Subcutaneous adipose tissue (tissue), 4 donors: ENCODE data around the gene LEMD2. TPM values are rescaled to one million over a fixed set of nuclear protein-coding genes. Genes with fewer than 3 reads are reported as not detected.

Source experiments
- total RNA-seq, 4 donors: library from RNA; depleted of rRNA; stranded (reverse); fragments of >200 nt; gene quantifications; one replicate each; pipeline ENCODE4 v1.1.0, GENCODE V29; 2016
- TF ChIP-seq, protein P1 (sequence below): fragments of 450-650 bp; IDR thresholded peaks from one replicate; pipeline ENCODE4 v1.5.1; 2016; ENCODE audit warnings: low read depth, mild to moderate bottlenecking, control low read depth, antibody characterized with exemption, moderate library complexity

The LEMD2 gene
- total RNA-seq, 4 donors from 2014 or later: 24.3 to 61.6 (median 40.0) TPM

DNA sequence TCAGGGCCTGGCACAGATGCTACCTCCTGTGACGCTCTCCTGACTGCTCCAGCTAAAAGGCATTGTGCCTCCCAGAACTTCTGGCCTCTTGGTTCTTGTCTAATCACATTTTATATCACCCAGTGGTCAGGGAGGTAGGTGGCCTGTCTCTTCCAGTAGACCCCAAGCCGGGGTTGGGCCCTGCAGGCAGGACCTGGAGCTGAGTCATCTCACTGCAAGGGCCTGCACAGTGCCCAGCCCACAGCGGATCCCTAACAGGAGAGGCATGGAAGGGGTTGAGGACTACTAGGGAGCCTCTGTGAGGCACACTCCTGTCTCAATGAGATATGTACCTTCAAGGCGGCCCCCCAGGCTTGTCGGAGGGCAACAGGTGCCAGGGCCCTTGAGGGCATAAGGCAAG, 6.4 kb downstream of the LEMD2 start:
- TF ChIP-seq, protein P1, sequence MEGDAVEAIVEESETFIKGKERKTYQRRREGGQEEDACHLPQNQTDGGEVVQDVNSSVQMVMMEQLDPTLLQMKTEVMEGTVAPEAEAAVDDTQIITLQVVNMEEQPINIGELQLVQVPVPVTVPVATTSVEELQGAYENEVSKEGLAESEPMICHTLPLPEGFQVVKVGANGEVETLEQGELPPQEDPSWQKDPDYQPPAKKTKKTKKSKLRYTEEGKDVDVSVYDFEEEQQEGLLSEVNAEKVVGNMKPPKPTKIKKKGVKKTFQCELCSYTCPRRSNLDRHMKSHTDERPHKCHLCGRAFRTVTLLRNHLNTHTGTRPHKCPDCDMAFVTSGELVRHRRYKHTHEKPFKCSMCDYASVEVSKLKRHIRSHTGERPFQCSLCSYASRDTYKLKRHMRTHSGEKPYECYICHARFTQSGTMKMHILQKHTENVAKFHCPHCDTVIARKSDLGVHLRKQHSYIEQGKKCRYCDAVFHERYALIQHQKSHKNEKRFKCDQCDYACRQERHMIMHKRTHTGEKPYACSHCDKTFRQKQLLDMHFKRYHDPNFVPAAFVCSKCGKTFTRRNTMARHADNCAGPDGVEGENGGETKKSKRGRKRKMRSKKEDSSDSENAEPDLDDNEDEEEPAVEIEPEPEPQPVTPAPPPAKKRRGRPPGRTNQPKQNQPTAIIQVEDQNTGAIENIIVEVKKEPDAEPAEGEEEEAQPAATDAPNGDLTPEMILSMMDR: no peak

DNA sequence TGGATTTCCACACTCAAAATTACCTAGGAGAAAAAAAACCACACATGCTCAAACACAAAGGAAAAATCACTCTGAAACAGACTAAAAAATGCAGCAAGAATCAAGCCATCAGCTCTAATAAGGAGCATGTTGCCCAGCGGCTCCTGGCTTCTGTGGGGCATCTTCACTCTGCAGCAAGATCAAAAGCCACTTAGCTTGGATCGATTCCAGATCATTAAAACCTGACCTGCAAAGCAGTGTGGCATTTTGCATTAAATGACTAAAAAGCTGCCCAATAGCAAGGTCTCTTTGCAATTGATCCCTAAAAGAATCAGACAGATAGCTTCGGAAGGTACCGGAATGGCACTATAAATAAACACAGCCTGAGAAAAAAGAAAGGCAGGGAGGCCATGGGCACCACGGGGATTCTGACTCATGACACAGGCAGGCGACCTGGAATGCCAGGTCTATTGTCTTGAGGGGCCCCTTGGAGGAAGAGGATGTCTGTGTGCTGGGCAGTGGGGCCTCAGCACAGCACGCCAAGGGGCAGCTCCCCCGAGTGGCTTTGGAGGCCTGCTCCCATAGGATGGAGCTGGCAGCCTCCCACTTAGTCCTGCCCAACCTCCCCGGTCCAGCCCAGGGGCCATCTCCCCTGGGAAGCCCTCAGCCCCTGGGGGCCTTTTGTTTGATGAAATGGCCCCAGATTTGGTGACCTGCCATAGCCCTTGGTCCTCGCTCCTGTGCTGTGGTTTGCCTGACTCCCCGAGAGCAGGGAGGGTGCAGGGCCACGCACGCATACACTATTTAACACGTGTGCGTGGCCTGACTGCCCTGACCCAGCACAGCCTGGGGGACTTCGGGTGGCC, 7.6 kb downstream of the LEMD2 start:
- TF ChIP-seq, protein P1: no peak

DNA sequence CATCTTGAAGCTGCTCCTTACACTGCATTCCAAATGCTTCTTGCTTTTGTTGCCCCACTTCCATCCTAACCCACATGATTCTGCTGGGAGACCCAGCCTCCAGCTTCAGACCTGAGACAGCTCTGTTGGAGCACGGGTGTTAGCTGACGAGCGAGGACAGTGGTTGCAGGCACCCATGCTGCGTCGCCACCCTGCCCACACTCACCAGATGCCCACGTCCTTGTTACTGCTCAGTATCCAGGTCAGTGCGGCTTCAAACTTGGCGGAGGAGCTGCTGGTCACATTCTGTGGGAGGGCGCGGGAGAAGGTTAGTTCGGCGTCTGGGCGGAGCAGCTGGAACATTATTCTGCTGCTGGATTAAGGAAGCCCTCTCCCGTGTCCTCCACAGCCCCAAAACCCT, 9.0 kb downstream of the LEMD2 start:
- TF ChIP-seq, protein P1: no peak

DNA sequence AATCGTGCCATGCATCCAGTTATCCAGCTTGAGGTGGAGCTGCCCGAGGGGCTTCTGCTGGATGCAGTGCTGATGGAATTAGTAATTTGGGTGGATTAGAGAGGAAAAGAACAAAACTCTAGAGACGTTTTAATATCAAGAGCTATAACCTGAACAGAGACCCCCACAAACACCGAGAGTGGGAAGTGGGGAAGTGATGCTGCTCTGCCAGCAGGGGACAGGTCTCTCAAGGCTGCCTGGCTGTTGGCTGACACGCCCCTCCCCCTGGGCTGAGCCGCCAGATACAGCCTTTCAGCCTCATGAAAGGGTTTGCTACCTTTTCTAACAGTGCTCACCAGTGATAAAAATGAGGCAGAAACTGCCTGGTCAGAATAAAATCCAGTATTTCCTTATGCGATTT, 9.6 kb downstream of the LEMD2 start:
- TF ChIP-seq, protein P1: no peak

DNA sequence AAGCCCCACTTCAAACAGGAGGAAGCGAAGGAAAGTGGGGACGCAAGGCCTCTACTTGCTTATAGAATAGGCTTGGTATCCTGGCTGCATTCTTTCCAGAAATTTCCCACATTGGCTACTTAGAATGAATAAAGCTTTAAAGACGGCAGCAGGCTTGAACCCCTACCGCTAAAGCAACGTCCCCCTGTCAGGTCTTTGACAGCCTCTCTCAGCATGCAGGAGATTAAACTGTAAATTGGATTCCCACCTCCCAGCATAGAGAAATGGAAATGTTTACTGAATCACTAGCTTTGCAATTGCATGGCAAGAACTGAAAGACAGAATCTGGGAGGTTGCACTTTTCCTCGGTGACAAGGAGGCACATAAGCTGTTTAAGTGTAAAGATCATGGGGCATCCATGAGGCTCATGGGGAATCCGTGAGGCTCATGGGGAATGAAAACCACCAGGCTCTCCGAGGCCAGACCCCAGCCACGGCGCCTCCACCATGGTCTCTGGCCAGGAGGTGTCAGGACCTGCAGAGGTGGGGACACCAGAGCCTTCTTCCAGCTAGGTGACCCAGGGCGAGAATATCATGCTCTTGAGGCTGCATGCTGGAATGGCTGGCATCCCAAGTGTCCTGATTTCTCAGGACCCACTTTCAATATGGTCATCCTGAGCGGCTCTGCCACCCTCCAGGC, 10.3 kb downstream of the LEMD2 start:
- TF ChIP-seq, protein P1: no peak

DNA sequence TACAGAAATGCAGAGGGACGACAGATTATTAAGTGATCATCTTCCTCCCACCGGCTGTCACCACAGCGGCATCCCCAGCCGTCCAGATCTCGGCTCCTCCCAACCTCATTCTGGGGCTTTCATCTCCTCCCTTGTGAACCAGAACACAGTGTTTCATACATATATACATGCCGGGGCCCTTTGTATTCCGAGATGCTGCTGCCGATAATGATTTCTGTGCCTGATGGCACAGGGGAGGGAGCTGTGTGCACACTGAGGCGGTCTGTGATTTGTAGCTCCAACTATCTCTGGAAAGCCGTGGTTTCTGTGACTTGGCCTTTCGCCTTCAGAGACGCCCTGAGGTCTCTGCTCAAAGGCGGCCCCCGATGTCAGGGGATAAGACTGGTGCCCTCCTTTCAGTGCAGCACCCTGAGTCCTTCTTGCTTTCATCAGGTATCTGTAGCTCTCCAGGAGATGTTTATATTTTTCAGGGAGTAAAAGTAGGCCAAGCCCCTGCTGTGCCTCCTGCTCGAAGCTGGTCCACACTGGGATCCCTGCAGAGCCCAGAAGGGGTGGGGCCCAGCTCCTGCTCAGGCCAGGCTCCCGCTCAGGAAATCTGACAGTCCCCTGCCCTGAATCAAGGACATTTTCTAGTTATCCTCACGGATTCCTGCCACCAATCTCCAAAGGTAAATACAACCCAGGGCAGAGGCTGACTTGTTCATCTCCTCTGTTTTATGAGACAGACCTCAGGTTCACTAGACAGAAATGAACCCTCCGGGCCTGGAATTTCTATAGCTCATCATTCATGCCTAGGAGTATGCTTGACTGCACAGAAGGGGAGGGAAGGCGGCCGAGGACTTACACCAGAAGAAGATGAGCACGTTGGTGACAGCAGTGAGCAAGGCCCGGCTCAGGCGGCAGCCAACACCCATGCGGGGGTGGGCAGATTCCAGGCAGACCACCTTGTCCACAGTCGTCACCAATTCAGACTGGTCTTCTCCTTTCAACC, 11.2 kb downstream of the LEMD2 start:
- TF ChIP-seq, protein P1: no peak
